GM10266 (cell line): ENCODE results near the gene BBS9.

Experiments used
- DNase-seq: peaks from one replicate; pipeline ENCODE4 v3.0.0; 2012; ENCODE audit errors: extremely low spot score
- CTCF ChIP-seq: IDR thresholded peaks from 2 replicates; pipeline ENCODE4 v1.5.1; 2012; ENCODE audit warnings: mild to moderate bottlenecking, low read depth; ENCODE audit not compliant: control insufficient read depth, insufficient read depth; ENCODE audit errors: missing control alignments

The BBS9 gene

DNA sequence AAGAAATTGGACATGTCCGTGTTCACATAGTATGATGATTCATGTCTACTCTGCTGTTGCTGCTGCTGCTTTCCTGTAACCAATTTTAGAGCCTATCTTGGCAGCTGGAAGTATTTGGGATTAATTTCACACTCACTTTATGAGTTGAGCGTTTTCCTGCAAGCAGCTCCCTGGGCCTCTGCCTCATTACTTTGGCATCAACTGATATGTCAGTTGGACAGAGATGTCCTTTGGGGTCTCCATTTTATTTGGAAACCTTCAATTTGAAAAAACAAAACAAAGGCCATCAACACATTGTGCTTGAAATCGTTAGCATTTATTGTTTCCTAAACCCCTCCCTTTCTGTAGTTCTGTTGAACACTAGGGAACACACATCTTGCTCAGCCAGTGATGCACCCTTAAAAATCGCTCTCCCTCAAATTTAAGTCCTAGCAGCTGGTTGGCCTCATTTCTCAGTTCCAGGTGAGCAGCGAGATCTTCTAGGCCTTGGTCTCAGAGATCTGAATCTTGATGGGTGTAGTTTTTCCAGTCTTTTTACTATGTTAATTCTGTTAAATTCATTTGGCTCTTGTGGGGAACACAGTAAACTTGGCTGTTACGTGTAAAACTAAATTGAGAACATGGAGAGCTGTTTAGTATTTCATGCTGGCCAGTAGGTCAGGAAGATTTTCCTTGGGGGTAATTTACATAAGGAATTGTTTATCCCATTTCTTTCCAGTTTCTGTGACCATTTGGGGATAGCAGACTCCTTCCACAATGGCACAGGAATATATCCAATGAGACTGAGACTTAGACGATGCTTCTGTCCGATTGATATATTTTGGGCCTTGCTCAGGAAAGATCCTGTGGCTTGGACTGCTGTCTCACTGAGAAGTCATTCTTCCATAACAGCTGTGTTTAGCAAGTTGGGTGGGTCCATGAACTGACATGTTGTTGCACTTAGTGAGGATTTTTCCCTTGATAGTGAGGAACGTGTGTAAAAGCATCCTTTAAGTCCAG, 371.6 kb downstream of the BBS9 start:
- no peak for DNase-seq
- no peak for TF ChIP-seq CTCF

- TF ChIP-seq CTCF: no peak
- DNase-seq: no peak
These were observed 373.6 kb downstream of the BBS9 start for GRCh38 chr7:33503014-33503413.

DNA sequence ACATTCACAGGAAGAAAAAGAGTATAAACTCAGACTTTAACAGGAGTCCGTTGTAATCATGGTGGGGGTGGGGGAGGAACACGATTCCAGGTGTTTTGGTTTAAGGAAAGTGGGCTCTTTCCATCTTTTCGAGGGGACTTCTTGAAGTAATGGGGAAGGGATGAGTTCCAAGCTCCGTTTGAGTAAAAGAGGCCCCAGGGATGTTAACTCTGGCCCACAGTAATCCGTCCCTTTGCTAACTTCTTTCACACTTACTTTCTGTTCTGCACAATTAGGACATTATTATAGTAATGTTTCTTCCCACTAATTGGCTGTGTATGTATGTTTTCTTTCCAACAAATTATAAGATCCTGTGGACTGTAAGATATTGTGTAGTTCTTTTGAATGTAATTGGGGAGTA, 374.4 kb downstream of the BBS9 start:
- TF ChIP-seq CTCF: no peak
- DNase-seq: no peak

DNA sequence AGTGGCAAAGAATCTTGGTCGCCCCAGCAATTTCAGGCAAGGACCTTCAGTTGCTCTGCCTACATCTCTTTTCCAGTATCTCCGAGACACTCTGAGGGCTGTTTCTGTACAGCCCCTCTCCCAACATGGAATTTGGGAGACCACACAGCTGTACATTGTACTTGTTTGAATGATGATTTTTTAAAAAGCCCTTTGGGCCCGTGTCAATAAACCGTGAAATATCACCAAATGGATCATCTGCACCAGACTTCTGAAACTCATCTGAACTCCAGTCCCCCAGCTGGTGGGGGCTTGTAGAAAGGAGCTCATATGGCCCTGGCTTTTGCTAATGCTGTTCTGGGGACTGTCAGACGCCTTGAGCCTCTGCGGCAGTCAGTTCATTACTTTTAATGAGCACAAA, 374.9 kb downstream of the BBS9 start:
- no peak for DNase-seq
- no peak for TF ChIP-seq CTCF

GRCh38 chr7:33509206-33509605, 379.8 kb downstream of the BBS9 start:
- no peak for TF ChIP-seq CTCF
- no peak for DNase-seq

- no peak for TF ChIP-seq CTCF
These were observed 382.4 kb downstream of the BBS9 start for GRCh38 chr7:33511778-33512177.

DNA sequence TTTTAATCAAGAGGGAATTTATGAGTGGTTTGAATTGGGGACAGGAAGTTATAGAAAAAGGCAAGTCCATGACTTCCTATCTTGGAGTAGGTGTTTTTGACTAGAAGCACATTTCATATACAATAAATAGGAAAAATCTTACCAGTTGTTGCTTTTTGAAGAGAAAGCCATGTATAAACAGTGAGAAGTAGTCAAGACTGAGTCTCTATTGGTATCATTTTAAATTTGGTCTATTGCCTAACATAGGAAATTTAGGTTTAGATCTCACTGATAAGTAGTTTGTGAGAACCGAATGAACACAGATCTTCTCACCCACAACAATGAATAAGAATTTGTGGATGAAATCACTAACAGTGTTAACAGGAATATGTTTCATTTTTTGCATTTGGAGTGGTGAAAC, 387.2 kb downstream of the BBS9 start:
- no peak for TF ChIP-seq CTCF
- no peak for DNase-seq

More at GRCh38 chr7:33511778-33512177, 382.4 kb downstream of the BBS9 start:
- DNase-seq: no peak
